Forelimb muscle (tissue), 1 donor: ENCODE results near the gene ZNF800. TPM values are rescaled to one million over a fixed set of nuclear protein-coding genes. Genes with fewer than 3 reads are reported as not detected.

ENCODE experiments used
- DNase-seq: peaks from one replicate; pipeline ENCODE4 v3.0.0-alpha.2; 2013; ENCODE audit warnings: low read depth
- polyA plus RNA-seq: library from polyadenylated mRNA; unstranded; fragments of 120-200 nt; gene quantifications from one replicate; pipeline ENCODE4 v1.2.1, GENCODE V29; 2013; ENCODE audit not compliant: insufficient read length

The ZNF800 gene
- polyA plus RNA-seq, 1 donor = 16.5 TPM

DNA sequence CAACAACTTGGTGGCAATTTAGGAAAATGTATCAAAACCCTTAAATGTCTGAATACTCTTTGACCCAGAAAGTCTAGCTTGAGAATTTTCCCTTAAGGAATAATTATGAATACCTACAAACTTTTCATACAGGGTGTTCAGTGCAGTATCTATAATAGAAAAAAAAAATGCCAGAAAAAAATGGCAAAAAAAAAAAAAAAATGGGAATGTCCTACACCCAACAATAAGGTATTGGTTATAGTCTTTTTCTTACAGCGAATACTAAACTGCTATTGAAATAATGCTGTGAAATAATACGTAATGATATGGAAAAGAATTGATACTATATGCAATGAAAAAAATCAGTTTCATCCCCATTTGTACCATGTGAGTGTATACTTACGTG lies 44.3 kb downstream of the ZNF800 start:
- DNase-seq = no peak

DNA sequence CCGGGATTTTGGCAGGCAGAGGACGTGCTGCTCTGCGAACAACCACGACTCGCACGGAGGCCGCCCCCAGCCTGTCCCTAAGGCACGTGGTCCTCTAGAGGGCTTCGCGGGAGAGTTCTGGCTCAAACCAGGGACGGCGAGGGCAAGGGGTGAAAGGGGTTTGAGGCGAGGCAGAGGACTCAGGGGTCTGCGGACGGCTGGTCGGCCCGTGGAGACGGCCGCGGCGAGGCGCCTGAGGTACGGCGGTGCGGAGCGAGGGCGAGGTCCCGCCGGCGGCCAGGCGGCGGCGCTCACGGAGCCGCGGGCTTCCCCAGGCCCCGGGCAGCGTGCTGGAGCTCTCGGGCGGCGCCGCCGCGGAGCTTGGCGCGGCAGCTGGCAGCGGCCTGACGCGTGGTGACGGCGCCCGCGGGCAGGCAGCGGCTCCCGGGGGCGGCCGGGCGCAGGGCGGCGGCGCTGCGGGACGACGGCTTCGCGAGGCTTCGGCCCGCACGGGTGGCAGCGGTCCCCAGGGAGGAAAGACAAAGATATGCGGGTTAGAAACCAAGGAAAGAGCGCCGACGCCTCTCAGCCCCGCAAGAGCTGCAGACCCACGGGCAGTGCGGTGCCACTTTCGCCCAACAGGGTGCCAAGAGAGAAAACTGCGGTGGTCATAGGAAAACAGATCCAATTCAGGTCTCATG lies 44.8 kb downstream of the ZNF800 start:
- DNase-seq = no peak

DNA sequence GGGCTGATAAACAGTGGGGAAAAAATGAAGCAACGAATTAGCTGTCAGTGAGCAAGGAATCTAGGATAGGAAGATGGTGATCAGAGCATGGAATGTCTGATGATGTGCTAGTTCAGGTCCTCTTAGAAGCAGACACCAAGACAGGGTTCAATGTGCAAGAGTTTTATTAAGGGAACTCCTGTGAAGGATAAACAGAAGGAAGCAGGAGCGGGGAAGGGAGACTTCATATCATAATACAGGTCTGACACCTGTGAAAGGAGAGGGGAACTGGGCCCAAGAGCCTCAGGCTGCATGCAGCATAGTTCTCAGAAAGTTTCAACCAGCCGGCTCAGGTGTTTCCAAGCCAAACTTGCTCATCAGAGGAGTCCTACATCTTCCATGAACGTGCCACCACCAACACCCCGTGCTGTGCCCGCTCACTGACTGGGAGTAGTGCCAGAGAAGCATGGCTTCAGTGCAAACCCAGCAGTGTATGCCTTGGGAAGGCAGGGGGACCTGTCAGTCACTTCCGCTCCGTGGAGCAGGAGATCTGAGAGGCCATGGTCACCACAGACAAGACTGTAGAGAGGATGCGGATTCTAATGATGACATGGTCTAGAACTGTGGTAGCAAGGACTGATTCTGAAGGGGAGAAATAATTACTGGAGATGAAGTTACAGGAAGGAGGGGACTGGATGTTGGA lies 45.8 kb downstream of the ZNF800 start:
- DNase-seq = no peak

DNA sequence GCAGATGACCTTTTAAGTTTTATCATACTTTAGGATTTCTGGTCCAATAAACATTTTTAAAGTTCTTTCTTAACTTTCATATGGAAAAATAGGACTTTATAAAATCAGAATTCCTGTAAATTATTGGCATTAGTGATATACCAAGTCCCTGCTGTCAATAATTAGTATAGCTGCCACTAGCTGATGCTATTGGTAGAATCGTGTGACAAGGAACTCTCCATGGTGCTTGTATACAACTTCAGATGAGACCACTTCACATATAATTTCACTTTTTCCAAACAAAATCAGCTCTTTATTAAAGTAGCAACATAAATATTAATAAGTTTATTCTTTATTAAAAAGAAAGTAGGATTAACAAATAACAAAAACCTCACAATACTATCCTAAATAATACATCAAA lies 49.9 kb downstream of the ZNF800 start:
- no peak for DNase-seq

DNA sequence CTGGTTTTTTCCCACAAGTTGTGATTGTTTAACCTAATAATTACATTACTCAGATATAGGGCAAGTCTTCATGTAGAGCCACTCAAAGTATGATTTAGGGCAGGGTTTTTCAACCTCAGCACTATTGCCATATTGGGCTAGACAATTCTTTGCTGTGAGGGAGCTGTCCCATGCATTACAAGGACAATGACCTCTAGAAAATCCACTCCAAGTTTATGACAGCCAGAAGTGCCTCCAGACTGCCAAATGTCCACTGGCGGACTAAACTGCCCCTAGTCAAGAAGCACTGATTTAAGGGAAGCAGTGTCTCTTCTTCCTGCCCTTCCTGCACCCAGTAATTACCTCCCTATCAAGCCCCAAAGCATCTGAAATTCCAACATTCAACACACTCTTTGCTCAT lies 54.4 kb downstream of the ZNF800 start:
- DNase-seq = no peak

DNA sequence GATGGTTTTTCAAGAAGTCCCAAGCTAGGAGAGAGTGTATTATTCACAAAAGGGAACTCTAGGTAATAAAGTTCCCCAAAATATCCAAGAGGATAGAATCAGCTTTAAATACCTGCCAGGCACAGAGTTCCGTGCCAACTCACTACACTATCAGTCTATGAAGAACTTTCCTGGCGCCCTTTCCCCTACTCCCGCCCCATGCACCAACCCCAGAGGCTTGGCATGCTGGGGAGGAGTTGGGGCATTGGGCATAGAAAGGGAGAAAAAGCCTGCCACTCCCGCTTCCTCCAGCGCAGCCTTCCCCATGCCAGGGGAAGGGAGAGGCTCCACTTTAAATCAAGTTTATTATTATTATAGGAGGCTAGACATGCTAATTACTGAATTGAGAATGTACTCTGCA lies 54.9 kb downstream of the ZNF800 start:
- no peak for DNase-seq

DNA sequence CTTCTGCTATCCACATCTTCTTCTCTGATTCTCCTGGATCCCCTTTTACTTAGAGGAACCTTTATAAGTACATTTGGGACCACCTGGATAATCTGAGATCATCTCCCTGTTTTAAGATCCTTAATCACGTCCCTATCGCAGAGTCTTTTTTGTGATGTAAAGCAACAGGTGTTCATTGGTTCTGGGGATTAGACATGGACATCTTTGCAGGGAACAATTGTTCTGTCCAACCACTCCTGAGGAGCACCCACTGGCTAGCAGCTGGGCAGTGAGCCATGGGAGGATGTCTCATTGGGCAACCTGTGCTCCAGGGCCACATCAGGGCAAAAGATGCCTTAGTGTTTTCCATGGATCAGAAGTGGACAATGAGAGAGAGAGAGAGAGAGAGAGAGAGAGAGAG lies 56.0 kb downstream of the ZNF800 start:
- DNase-seq = no peak

DNA sequence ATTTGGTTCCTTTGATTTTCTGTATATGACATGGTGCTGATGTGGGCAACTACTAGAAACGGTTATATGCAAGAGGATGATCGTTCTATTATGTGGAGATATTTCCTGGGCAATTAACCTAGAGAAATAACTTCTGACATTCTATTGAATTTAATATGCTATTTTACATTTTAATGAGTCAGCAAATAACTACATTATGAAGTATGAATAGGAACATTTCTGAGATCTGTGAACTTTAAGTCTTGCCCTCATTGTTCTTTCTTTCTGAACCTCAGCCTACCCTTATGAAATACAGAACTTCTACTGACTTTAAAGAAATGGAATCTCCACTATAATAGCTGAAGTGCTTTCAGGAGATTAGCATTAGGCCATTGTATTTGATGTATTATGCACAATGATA lies 59.6 kb downstream of the ZNF800 start:
- DNase-seq = no peak

DNA sequence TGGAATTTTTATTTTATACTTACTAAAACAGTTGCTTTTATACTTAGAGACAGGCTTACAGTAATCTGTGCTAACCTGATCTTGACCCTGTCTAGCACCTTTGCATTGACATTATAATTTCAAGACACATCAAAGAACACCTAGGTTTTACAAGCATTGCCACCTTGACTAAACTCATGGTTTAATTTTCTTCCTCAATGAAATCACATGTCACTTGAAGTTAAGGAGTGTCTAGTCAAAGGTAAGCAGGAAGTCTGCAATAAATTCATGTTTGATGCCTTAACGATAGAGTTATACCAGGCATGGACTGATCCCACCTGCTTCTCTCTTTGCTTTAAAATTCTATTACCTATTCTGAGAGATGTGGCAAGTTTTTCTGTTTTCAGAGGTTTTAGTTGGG lies 62.4 kb downstream of the ZNF800 start:
- DNase-seq = no peak

DNA sequence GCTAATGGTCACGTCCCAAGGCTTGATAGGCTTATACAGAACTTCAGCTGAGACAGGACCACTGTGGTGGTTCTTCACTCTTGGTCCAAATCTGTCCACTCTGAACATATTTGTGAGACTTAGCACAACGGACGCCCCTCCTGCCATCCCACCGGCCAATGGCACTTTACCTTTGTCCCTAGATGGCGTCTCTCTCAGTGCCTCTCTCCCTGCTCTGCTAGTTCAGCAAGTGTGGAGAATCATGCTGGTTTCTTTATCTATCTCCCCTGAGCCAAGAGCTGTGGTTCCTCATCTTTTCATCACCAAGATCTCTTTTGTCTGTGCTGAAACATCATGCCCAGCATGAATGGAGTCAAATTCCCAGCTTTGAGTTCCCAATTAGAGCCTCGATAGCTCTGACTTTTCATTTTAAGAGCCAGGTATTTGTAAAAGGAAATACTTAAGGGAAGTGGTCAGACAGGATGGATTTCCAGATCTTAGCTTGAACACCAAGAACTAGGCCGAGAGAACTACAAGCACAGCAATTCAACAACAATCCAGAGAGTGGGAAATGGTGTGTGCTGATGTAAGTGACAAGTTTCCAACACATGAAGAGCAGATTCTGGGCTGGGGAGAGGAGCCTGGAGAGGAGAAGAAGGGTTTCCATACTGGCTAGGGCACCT lies 69.5 kb downstream of the ZNF800 start:
- DNase-seq = no peak

DNA sequence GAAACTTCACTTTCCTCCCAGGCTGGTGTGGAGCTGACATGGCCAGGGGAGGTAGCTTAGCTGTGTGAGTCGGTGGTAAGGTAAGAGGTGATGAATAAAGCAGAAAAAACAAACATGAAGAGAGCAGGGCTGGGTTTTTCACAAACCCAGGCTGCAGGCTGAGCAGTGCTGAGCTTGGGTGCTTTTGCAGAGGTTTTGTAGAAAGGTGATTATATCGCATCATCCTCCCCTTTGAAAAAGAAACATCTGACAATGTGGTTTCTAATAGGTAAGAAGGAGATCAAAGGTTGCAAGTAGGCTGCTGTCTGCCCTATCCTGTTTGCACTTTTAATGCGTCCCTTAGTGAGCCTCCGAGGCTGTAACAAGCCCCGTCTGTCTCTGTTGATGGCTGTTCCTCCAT lies 70.2 kb downstream of the ZNF800 start:
- no peak for DNase-seq

DNA sequence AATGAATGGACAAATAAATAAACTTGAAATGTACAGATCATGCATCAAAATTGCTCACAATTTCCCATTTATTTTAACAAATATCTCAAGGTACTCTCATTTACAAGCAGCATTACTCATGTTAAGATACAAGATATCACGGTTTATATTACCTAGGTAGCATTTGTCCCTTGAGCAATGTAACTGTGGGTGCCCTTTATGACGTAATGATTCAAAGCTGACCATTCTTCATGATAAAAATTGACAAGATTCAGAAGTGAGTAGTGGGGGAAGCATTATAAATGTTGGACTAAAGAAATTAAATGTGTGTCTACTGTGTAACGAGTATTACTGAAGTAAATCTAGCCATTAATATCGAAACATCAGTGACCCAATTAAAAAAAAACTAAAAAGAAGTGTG lies 71.5 kb downstream of the ZNF800 start:
- DNase-seq = no peak

Other genes starting within 250 kb of the ZNF800 start
- gene GRM8, start 139.8 kb downstream of the ZNF800 start, polyA plus RNA-seq = 0.11 TPM
- gene GCC1, start 192.9 kb upstream of the ZNF800 start, polyA plus RNA-seq = 7.8 TPM
- 122 TPM for gene ARF5, start 195.7 kb upstream of the ZNF800 start, polyA plus RNA-seq
- 0.10 TPM for gene FSCN3, start 201.0 kb upstream of the ZNF800 start, polyA plus RNA-seq
- gene PAX4, start 225.4 kb upstream of the ZNF800 start, polyA plus RNA-seq = not detected